ENCODE data around the gene LGALS7B. TPM values are rescaled to one million over a fixed set of nuclear protein-coding genes. Genes with fewer than 3 reads are reported as not detected.
"Not testable (repeated sequence)": the region's sequence is repeated elsewhere in the genome, so short reads cannot be mapped to it uniquely, and the experiment has no call there.

LGALS7B gene
- not detected for total RNA-seq
- long read RNA-seq = 0 reads

DNA sequence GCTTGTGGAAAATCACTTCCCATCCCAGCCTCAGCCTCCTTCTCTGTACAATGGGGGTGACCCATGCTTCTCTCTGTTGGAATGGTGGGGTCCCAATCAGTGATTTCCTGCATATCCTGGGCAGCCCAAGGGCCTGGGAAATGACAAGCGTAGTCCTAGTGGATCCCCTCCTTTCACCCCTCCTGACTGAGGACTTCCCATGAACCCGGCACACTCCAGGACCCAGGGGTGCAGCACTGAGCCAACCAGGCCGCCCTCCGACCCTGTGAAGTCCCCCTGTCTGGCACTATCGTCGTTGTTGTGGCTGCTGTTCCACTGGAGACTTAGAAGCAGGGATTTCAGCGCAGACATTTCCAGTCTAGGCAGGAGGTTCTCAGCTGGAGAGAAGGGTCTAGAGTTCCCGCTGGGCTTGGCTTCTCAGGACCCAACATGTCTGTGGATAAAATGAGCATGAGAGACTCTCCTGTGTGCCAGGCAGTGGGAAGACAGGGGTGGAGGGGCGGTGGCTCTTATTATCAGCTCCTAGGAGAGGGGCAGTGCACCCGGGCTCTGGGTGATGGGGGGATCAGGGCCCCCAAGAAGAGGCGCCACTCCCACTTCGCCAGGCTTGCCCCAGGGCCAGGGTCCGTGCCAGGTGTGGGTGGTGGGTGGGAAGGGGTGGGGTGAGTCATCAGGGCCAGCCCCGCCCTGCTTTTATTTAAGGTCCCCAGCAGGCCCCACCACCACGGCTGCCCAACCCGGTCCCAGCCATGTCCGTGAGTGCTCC is at the start of gene LGALS7B:
LGALS7B (plus strand) TSS at position 723 of the 766 bp plus-strand sequence; CDS start at position 750, 27 bp downstream.
- DNase-seq = no peak
- no peak for ATAC-seq
- intact Hi-C loops (cut with micrococcal nuclease) = no loop called here

DNA sequence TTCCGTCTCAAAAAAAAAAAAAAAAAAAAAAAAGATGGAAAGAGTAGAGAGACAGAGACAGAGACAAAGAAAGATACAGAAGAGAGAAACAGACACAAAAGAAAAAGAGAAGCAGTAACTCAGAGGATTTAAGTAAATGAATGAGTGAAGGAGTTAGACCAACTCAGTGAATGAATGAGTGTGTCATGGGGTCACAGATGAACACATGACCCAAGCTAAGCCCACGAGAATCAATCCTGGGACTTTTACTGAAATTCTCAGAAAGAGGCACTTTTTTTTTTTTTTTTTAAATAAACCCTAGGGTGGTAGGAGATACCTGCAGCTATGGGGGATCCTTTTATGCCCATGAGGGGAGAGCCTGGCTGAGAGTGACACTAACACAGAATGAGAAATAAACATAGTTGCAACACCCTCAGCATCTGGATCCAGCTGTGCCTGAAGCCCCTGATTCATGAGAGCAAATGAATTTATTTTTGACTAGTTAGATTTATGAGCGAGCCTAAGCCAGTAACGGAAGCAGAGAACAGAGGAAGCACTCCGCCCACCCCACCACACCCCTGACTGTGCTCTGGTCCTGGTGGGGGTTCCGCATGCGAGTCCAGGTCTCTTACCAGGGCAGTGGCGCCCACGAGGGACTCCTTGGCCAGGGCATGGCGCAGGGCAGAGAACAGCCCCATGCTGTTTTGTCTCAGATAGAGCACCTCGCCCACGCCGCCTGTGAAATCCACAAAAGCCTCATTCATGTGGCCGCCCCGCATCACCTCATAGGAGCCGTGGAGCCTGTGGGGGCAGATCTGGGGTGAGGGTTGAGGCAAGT is 49.4 kb upstream of the LGALS7B start:
- intact Hi-C loops (cut with micrococcal nuclease) = no loop called here
- ATAC-seq = no peak
- DNase-seq = no peak

DNA sequence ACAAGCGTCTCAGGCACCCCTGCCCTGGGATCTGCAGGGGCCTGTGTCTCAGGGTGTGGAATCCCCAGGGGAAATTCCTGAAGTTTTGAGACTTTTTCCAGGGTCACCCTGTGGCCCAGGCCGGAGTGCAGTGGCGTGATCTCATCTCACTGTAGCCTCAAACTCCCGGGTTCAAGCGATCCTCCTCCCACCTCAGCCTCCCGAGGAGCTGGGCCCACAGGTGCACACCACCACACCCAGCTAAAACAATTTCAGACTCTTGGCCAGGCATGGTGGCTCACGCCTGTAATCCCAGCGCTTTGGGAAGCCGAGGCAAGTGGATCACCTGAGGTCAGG is 48.8 kb upstream of the LGALS7B start:
- ATAC-seq (no peak), DNase-seq (no peak)
- intact Hi-C loops (cut with micrococcal nuclease) = no loop called here

DNA sequence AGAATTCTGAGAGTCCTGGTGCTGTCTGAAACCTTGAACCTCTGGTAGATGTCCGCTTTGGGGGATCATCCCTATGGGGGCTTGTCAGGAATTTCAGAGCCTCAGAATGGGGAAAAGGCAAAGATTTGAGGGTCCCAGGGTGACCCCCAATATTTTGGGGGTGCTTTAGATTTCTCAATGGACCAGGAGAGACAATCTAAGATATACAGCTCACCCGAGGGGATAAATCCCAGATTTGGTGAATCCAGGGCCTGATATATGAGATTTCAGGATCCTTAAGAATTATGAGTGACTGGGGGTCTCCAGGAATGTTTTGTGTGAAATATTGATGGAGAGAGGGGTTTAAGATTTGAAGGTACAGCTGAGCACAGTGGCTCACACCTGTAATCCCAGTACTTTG is 48.1 kb upstream of the LGALS7B start:
- intact Hi-C loops (cut with micrococcal nuclease) = no loop called here
- no peak for ATAC-seq
- no peak for DNase-seq

DNA sequence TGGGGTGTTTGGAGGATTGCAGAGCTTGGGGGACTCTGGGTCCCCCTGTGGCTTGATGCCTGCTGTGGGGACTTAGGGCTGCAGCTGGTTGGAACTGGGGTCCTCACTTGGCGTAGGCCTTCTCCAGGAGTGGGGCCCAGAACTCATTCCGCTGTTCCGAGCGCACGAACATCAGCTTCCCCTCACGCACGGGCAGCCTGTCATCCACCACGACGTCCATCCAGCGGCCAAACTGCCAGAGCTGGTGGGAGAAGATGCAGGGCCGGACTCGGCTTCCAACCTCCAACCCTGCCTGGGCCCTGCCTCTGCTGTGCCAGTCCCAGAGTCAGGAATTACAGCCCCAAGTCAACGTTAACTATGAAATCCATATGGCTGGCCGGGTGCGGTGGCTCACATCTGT is 47.3 kb upstream of the LGALS7B start:
- intact Hi-C loops (cut with micrococcal nuclease) = no loop called here
- DNase-seq = no peak
- ATAC-seq = no peak

DNA sequence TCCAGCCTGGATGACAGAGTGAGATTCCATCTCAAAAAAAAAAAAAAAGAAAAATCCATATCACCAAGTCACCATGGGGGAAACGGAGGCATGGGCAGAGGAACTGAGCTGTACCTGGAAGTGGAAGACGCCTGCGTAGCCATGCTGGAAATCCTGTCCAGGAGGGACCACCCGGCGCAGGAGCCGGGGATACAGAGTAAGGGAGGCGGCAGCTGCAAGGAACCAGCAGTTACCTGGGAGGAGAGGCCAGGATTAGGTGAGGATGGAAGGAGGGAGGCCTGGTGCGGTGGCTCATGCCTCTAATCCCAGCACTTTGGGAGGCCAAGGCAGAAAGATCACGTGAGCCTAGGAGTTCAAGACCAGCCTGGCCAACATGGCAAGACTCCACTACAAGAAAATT is 46.7 kb upstream of the LGALS7B start:
- ATAC-seq = no peak

DNA sequence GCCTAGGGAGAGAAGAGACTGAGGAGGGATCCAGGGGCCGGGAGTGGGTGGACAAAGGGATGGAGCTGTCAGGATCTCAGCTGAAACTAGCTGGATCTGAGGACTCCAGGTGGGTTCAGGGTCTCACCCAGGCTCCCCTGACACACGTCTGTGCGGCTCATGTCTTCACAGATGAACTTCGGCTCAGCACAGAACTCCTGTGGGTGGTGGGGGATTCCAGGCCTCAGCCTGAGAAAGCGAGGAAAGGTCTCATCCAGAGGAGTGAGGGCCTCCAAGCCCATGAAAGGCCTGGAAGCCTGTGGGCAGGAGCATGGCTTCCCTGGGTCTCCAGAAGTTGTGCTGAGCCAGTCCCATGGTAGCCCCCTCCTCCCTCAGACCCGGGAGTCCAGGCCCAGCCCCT is 46.1 kb upstream of the LGALS7B start:
- DNase-seq = no peak
- intact Hi-C loops (cut with micrococcal nuclease) = no loop called here
- no peak for ATAC-seq

More for the DNA sequence above, 46.7 kb upstream of the LGALS7B start:
- intact Hi-C loops (cut with micrococcal nuclease) = no loop called here
- no peak for DNase-seq

DNA sequence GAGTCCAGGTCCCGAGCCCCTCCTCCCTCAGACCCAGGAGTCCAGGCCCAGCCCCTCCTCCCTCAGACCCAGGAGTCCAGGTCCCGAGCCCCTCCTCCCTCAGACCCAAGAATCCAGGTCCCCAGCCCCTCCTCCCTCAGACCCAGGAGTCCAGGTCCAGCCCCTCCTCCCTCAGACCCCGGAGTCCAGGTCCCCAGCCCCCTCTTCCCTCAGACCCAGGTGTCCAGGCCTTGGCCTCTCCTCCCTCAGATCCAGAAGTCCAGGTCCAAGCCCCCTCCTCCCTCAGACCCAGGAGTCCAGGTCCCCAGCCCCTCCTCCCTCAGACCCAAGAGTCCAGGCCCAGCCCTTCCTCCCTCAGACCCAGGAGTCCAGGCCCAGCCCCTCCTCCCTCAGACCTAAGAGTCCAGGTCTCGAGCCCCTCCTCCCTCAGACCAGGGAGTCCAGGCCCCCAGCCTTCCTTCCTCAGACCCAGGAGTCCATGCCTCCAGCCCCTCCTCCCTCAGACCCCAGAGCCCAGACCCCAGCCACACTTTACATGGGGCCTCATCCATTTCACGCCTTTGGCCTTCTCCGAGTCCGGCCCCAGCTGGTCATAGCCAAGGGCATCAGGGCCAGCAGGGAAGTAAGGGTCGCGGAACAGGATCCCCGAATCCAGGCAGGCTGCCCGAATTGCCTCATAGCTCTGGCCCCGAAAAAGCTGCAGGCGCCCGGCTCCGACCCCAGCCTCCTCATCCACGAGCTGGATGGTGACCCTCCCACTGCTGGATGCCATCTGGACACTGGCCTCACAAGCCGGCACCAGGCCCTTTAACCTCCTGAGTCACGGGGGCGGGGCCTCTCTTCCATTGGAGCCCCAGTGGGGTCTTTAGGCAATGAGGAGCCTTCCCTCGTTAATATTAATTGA is 45.4 kb upstream of the LGALS7B start:
- intact Hi-C loops (cut with micrococcal nuclease) = no loop called here
- no peak for DNase-seq
- no peak for ATAC-seq

DNA sequence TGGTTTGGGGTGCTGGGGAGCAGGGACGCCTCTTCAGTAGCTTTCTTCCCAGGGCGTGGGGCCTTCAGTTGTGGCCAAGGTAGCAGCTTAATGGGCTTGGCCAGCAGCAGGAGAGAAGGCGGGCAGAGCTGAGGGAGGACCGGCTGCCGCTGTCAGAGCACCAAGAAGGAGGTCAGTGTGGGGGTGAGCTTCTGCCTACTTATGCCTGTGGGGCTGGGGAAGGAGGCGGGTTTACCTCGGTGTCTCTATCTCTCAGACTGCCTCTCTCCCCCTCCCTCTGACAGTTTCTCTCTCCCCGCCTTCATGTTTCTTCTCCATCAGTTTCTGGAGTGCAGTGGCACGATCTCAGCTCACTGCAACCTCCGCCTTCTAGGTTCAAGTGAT is 44.7 kb upstream of the LGALS7B start, which contains the start of gene CAPN12:
CAPN12 (minus strand) TSS at position 177 of the 384 bp plus-strand sequence. CDS start 309 bp downstream, outside the sequence.
- ATAC-seq (no peak), DNase-seq (no peak)
- intact Hi-C loops (cut with micrococcal nuclease) = no loop called here

DNA sequence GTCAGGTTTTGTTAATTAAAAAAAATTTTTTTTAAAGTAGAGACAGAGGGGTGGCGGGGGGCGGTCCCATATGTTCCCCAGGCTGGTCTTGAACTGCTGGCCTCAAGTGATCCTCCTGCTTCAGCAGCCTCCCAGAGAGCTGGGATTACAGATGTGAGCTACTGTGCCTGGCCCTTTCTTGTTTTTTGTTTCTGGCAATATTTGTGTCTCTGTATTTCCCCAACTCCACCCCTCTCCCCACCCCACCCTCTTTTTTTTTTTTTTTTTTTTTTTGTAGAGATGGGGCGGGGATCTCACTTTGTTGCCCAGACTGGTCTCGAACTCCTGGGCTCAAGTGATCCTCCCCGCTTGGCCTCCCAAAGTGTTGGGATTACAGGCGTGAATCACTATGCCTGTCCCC is 44.1 kb upstream of the LGALS7B start:
- DNase-seq = no peak
- ATAC-seq = no peak
- intact Hi-C loops (cut with micrococcal nuclease) = no loop called here

DNA sequence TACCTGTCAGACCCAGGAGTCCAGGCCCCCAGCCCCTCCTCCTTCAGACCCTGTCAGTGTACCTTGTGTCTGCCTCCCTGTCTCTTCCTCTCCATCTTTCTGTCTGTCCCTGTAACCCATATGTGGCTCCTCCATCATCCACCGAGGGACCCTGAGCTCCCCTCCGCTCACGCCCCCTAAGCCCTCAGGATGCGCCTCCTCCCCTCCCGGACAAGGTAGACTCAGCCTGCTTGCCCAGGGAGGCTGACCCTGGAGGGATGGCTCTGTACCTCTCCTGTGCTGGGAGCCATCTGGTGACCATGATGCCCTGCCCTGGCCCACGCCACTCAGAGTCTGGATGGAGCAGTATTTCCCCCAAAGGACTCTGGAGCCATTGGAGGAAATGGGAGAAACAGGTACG is 43.7 kb upstream of the LGALS7B start:
- no peak for ATAC-seq
- DNase-seq = no peak
- intact Hi-C loops (cut with micrococcal nuclease) = no loop called here

DNA sequence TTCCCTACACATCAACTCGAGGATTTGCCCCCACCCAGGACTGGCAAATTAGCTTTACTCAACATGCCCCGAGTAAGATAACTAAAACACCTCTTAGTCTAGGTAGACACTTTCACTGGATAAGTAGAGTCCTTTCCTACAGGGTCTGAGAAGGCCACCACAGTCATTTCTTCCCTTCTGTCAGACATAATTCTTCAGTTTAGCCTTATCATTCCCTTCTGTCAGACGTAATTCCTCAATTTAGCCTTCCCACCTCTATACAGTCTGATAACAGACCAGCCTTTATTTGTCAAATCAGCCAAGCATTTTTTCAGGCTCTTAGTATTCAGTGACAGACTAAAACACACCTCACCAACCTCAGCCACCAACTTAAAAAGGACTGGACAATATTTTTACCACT is 35.2 kb upstream of the LGALS7B start:
- intact Hi-C loops (cut with micrococcal nuclease); ATAC-seq; DNase-seq: not testable (repeated sequence)

DNA sequence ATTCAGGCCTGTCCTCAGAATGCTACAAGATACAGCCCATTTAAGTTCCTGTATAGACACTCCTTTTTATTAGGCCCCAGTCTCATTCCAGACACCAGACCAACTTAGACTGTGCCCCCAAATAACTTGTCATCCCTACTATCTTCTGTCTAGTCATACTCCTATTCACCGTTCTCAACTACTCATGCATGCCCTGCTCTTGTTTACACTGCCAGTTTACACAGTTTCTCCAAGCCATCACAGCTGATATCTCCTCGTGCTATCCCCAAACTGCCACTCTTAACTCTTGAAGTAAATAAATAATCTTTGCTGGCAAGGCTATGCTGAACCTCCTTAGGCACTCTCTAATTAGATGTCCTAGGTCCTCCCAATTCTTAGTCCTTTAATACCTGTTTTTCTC is 34.8 kb upstream of the LGALS7B start:
- DNase-seq; ATAC-seq; intact Hi-C loops (cut with micrococcal nuclease): not testable (repeated sequence)

DNA sequence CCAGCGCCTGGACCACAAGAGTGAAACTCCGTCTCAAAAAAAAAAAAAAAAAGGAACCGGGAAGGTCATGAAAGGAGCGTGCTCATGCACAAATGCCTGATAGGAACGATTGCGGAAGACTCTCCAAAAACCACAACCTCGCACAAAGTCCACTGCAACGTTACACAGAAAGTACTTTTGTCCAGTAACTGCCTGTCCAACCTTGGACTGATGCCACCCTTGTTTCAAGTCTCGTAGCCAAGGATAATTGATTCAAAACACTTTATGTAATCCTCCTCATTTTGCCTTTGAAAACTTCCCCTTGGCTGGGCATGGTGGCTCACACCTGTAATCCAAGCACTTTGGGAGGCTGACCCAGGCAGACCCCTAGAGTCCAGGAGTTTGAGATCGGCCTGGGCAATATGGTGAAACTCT is 29.4 kb upstream of the LGALS7B start:
- no peak for ATAC-seq
- intact Hi-C loops (cut with micrococcal nuclease) = no loop called here

DNA sequence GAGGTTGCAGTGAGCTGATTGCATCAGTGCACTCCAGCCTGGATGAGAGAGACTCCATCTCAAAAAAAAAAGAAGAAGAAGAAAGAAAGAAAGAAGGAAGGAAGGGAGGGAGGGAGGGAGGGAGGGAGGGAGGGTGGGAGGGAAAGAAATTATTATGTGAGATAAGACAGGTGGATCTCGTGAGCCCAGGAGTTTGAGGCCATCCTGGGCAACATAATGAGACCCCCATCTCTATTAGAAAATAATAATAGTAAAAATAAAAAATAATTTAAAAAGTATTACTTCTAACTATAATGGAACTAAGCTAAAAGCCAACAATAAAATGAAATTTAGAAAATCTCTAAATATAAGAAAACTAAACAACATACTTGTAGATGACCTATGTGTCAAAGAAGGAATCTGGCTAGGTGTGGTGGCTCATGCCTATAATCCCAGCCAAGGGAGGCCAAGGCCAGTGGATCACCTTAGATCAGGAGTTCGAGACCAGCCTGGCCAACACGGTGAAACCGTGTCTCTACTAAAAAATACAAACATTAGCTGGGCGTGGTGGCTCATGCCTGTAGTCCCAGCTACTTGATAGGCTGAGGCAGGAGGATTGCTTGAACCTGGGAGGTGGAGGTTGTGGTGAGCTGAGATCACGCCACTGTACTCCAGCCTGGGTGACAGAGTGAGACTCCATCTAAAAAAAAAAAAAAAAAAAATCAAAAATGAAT is 28.0 kb upstream of the LGALS7B start:
- intact Hi-C loops (cut with micrococcal nuclease); ATAC-seq; DNase-seq: not testable (repeated sequence)

More for the DNA sequence above, 29.4 kb upstream of the LGALS7B start:
- no peak for DNase-seq

DNA sequence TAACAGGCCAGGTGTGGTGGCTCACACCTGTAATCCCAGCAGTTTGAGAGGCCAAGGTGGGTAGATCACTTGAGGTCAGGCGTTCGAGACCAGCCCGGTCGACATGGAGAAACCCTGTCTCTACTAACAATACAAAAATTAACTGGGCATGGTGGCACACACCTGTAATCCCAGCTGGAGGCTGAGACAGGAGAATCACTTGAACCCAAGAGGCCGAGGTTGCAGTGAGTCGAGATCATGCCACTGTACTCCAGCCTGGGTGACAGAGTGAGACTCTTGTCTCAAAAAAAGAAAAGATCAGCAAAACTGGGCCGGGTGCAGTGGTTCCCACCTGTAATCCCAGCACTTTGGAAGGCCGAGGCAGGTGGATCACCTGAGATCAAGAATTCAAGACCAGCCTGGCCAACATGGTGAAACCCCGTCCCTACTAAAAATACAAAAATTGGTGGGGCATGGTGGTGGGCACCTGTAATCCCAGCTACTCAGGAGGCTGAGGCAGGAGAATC is 27.1 kb upstream of the LGALS7B start:
- ATAC-seq; intact Hi-C loops (cut with micrococcal nuclease); DNase-seq: not testable (repeated sequence)

DNA sequence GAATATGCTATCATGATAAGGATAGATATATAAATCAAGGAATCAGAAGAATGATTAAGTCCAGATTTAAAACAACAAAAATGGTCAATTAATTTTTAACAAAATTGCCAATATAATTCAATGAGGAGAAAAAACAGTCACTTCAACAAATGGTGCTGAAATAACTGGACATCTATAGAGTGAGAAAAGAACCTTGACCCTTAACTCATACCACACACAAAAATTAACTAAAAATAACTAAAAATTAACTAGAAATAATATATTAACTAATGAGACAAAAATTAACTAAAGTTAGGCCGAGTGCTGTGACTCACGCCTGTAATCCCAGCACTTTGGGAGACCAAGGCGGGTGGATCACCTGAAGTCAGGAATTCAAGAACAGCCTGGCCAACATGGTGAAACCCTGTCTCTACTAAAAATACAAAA is 25.2 kb upstream of the LGALS7B start:
- DNase-seq = no peak
- intact Hi-C loops (cut with micrococcal nuclease) = no loop called here
- ATAC-seq = no peak

DNA sequence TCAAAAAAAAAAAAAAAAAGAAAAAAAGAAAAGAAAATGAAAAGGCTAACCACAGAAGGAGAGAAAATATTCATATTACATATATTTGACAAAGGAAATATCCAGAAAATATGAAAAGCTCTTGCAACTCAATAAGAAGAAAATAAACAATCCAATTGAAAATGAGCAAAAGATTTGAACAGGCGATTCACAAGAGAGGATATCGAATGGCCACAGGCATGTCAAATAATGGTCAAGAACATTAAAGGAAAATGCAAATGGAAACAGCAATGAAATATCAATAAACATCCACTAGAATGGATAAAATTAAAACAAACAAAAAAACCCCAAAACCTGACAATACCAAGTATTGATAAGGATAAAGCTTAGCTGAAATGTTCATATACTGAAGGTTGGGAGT is 23.8 kb upstream of the LGALS7B start:
- no peak for DNase-seq
- no peak for ATAC-seq
- intact Hi-C loops (cut with micrococcal nuclease) = no loop called here

Data from left ventricle myocardium superior (tissue), 1 donor.